Measurements from ENCODE around the gene ERBB4. TPM values are rescaled to one million over a fixed set of nuclear protein-coding genes. Genes with fewer than 3 reads are reported as not detected.

ERBB4 gene
- total and polyA plus RNA-seq, 2 of the 8 experiments (the other 6 are each of a cell fraction or from before 2014, with no cell fraction given): 0.34 to 1.3 TPM

DNA sequence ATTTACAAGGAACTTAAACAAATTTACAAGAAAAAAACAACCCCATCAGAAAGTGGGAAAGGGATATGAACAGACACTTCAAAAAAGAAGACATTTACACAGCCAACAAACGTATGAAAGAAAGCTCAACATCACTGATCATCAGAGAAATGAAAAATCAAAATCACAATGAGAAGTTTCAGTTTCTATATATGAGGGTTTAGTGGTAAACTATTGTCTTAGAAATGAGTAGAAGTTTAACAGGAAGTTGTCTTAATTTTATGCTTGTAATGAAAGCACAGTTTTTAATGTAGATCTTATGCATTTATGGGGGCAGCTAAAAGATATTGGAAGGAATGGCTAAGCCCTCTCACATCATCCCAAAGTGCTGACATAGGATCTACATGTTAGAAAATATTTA, 325.4 kb downstream of the ERBB4 start:
- Histone ChIP-seq H3K9ac (replicated peaks in 1 of 4; ENCODE audit: extremely low read depth in 1 of 4, low read depth in 3 of 4, low read length in 3 of 4) (no peak overlapping the region), H4K8ac (ENCODE audit: extremely low read depth, insufficient read depth, low read length) (no peak overlapping the region), H2AK5ac (ENCODE audit: low read depth, low read length) (no peak overlapping the region), H2BK20ac (ENCODE audit: low read length) (no peak overlapping the region), H3K9me3 (ENCODE audit: insufficient read depth in 2 of 2, low read depth in 1 of 2, low read length in 1 of 2) (no peaks in the 10 kb centered on the region), H3K27me3 (replicated peaks in 1 of 4; ENCODE audit: control insufficient read depth in 3 of 4, extremely low read depth in 1 of 4, insufficient read depth in 3 of 4, low read length in 3 of 4) (no peaks in the 10 kb centered on the region), H4K20me1 (replicated peaks in 1 of 2; ENCODE audit: control insufficient read depth in 1 of 2, insufficient read depth in 2 of 2, low read length in 2 of 2) (no peaks in the 10 kb centered on the region), H3K18ac (ENCODE audit: extremely low read depth, low read length) (no peak overlapping the region), H3K56ac (replicated peaks; ENCODE audit: insufficient read length, low read depth, low read length) (no peak overlapping the region), H3K4me1 (replicated peaks in 1 of 4; ENCODE audit: control insufficient read depth in 3 of 4, insufficient read depth in 4 of 4, low read length in 3 of 4) (no peaks in the 10 kb centered on the region), H3K79me2 (ENCODE audit: control insufficient read depth in 1 of 2, insufficient read depth in 2 of 2, low read length in 2 of 2) (no peaks in the 10 kb centered on the region), H4K5ac (ENCODE audit: insufficient read length, low read depth, low read length) (no peak overlapping the region), H2BK120ac (replicated peaks; ENCODE audit: low read depth, low read length) (no peak overlapping the region), H3K27ac (ENCODE audit: low read depth, low read length) (no peak overlapping the region), H3K4me3 (ENCODE audit: extremely low read depth in 1 of 4, insufficient read depth in 2 of 4, low read depth in 3 of 4, low read length in 4 of 4) (no peak overlapping the region), H3K23ac (ENCODE audit: insufficient read length) (no peak overlapping the region), H2BK15ac (ENCODE audit: low read length) (no peak overlapping the region), H3K23me2 (ENCODE audit: low read depth, low read length) (no peaks in the 10 kb centered on the region), H3K36me3 (ENCODE audit: control insufficient read depth in 2 of 4, insufficient read depth in 4 of 4, low read length in 3 of 4) (no peaks in the 10 kb centered on the region), H2BK5ac (ENCODE audit: low read depth, low read length) (no peak overlapping the region), H3K79me1 (ENCODE audit: low read depth, low read length) (no peaks in the 10 kb centered on the region), H3K4ac (replicated peaks; ENCODE audit: insufficient read length, low read depth, low read length) (no peak overlapping the region), H4K91ac (replicated peaks; ENCODE audit: insufficient read length, low read length) (no peak overlapping the region), H3K4me2 (ENCODE audit: insufficient read depth in 1 of 2, low read depth in 2 of 2, low read length in 2 of 2) (no peak overlapping the region), H3K14ac (ENCODE audit: insufficient read length) (no peak overlapping the region), H2BK12ac (ENCODE audit: low read depth, low read length) (no peak overlapping the region), H2AFZ (ENCODE audit: low read length) (no peak overlapping the region)
- ChIA-PET POLR2A (ENCODE audit: partially characterized antibody) (interaction anchor here (1.1 kb wide), 1 partner anchor 14 kb away, joined by 3 read pairs; no protein-coding TSS in a partner anchor), CTCF (ENCODE audit: partially characterized antibody) (no interaction called here)
- 83% methylated on average over 1 of the region's 1 CpG; no CpG with 5 or more reads in 1 of the 2 experiments for WGBS, 2 experiments (ENCODE audit: extremely low coverage in 1 of 2, insufficient coverage in 1 of 2, insufficient read length in 1 of 2, insufficient replicate concordance in 2 of 2, low coverage in 1 of 2, low lambda C conversion rate in 2 of 2, missing lambda C conversion rate in 1 of 2)
- no peak for DNase-seq (ENCODE audit: low read depth in 1 of 2, low spot score in 2 of 2)
- no peak for FAIRE-seq
- no peak for TF ChIP-seq POU5F1 (IDR thresholded peaks at IDR 0.05; ENCODE audit: low read depth, low read length)
- no peak for TF ChIP-seq CEBPB (IDR thresholded peaks at IDR 0.05; ENCODE audit: low read depth, low read length)
- TF ChIP-seq ATF3 (IDR thresholded peaks at IDR 0.05; ENCODE audit: insufficient read depth, low read depth, low read length): no peak
- TF ChIP-seq NRF1 (IDR thresholded peaks at IDR 0.05; ENCODE audit: low read depth, low read length): no peak
- no peak for TF ChIP-seq SP4 (IDR thresholded peaks at IDR 0.05; ENCODE audit: low read length)
- no peak for TF ChIP-seq BACH1 (IDR thresholded peaks at IDR 0.05; ENCODE audit: low read length)
- no peak for TF ChIP-seq RFX5 (IDR thresholded peaks at IDR 0.05; ENCODE audit: borderline replicate concordance, low read depth, low read length)
- TF ChIP-seq, protein P1, sequence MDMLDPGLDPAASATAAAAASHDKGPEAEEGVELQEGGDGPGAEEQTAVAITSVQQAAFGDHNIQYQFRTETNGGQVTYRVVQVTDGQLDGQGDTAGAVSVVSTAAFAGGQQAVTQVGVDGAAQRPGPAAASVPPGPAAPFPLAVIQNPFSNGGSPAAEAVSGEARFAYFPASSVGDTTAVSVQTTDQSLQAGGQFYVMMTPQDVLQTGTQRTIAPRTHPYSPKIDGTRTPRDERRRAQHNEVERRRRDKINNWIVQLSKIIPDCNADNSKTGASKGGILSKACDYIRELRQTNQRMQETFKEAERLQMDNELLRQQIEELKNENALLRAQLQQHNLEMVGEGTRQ (IDR thresholded peaks at IDR 0.05; ENCODE audit: low read length): no peak
- TF ChIP-seq ATF2 (IDR thresholded peaks at IDR 0.05; ENCODE audit: low read length): no peak
- no peak for TF ChIP-seq EGR1 (IDR thresholded peaks at IDR 0.05; ENCODE audit: borderline replicate concordance, low read depth, low read length)
- TF ChIP-seq KDM5A (IDR thresholded peaks at IDR 0.05; ENCODE audit: low read length): no peak
- TF ChIP-seq TCF12 (IDR thresholded peaks at IDR 0.05; ENCODE audit: low read depth, low read length): no peak
- TF ChIP-seq CHD1 (IDR thresholded peaks at IDR 0.05; ENCODE audit: low read depth, low read length): no peak
